CD4-positive, alpha-beta T cell treated with Interferon gamma for 1 hour (primary cell): Measurements from ENCODE around the gene TBX6.

Experiments
- DNase-seq: peaks from one replicate; pipeline ENCODE4 v3.0.0-alpha.2; 2020

Gene TBX6

DNA sequence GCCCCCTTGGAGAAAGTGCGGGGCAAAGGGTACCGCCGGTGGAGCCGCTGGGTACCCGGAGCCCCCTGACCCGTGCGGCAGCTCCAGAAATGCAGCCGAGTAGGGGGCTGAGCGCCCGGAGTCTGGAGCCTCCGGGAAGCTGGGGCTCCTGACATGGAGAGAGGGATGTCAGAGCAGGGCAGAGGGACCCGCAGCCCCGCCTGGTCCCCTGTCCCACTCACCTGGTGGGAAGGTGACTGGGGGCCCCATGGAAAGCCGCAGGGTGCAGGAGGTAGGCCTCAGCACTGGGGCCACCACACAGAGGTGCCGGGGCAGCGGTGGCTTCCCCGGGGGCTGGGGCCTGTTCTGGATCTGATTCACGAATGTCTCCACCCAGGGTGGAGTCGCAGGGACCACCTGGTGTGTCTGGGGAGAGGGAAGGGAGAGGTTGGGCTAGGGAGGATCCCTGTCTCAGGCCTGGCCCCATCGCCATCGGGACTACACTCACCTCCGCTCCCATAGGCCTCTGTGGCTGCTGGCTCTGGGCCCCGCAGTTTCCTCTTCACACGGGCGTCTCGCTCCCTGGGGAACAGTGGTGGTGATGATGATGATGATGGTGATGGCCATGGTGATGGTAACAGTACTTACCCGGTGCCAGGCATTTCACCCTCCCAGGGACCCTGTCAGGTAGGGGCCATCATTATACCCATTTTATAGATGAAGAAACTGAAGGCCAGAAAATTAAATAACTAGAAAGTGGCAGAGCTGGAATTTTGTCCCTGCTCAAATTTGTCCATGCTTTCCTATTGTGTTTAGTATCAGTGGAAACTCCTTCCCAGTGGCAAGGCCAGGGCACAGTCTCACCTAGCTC, 5.2 kb downstream of the TBX6 start:
- no peak for DNase-seq

- no peak for DNase-seq
Measured at GRCh38 chr16:30085820-30086219, 5.9 kb downstream of the TBX6 start.

DNA sequence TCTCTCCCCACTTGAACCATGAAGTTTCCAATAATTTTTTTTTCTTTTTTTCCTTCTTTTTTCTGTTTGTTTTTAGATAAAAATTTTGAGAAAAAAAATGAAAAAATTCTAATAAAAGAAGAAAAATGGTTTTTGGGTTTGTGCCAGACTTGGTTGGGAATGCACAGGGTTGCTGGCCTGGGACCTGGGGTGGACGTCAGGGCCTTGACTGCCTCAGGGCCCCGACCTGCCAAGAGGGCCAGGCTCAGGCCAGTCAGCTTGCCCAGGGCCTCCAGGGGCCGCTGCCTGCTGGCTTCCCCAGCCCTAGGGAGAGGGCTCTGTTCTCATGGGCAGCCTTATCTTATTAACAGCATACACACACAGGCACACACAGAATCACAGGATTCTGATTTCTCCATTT, 6.5 kb downstream of the TBX6 start:
- DNase-seq, result no peak

GRCh38 chr16:30084816-30085159, 6.9 kb downstream of the TBX6 start:
- DNase-seq, result no peak

DNA sequence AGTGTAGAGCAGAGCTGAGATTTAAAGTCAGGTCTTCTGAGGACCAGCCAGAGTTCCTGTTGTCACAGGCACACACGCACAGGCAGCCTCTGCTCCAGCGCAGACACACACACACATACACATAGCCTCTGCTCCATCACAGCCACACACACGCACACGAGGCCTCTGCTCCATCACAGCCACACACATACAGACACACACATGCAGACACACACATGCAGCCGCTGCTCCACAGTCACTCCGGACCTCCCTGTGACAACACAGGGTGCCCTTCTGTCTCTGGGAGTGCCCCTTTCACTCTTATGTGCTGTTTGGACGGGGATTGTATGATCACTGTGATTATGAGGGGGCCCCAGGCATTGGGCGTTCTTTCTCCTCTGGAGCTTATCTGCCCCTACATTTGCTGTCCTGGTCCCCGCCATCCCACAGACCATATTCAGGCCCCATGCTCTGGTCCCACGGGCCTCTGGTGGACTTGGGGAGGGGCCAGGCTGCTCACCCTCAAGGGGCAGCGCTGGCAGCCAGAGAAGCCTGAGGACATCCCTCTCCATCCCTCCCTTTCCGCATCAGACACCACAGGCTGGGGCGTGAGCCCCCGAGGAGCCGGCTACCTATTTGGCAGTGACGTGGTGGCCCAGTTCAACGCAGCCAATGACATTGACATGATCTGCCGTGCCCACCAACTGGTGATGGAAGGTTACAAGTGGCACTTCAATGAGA, 7.5 kb downstream of the TBX6 start:
- DNase-seq, result no peak

GRCh38 chr16:30083216-30084055, 8.3 kb downstream of the TBX6 start:
- DNase-seq, result no peak

GRCh38 chr16:30082545-30083090, 9.1 kb downstream of the TBX6 start:
- DNase-seq, result no peak

DNA sequence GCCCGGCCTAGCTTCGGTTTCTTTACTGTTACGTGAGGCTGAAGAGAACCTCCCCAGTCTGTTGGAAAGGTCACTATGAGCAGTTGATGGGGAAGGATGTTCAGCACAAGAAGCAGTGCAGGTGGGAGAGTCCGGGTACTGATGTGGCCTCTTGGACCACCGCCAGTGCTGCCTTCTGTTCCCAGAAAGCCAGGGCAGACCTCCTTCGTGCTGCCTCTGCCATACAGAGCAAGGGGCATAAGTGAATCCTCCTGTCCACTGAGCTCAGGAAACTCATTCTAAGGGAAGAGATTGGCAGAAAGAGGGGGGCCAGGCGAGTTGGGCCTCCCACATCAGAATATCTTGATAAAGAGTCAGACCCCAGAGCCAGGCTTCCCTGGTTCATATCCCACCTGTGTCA, 12.2 kb downstream of the TBX6 start:
- no peak for DNase-seq

- no peak for DNase-seq
Measured at GRCh38 chr16:30078744-30079143, 13.0 kb downstream of the TBX6 start.

GRCh38 chr16:30077656-30078055, 14.1 kb downstream of the TBX6 start:
- DNase-seq, result no peak

DNA sequence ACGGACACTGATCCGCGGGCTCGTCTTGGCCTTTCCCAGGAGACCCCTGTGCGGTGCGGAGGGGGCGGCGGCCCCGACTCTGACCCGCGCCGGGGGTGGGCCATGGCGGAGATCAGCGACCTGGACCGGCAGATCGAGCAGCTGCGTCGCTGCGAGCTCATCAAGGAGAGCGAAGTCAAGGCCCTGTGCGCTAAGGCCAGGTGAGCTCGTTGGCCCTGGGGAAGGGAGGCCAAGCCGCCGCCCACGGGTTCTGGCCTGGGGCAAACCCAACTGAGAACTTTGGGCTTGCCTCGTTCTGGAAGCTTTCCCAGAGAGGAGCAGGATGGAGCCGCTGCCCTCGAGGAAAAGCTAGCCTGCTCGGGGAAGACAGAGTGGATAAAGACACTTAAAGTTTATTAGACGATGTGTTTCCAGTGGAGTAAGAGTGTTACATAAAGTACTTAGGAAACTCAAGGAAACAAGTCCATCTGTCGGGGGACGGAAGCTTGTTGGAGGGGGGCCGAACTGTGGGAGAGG, 15.4 kb downstream of the TBX6 start:
- no peak for DNase-seq

DNA sequence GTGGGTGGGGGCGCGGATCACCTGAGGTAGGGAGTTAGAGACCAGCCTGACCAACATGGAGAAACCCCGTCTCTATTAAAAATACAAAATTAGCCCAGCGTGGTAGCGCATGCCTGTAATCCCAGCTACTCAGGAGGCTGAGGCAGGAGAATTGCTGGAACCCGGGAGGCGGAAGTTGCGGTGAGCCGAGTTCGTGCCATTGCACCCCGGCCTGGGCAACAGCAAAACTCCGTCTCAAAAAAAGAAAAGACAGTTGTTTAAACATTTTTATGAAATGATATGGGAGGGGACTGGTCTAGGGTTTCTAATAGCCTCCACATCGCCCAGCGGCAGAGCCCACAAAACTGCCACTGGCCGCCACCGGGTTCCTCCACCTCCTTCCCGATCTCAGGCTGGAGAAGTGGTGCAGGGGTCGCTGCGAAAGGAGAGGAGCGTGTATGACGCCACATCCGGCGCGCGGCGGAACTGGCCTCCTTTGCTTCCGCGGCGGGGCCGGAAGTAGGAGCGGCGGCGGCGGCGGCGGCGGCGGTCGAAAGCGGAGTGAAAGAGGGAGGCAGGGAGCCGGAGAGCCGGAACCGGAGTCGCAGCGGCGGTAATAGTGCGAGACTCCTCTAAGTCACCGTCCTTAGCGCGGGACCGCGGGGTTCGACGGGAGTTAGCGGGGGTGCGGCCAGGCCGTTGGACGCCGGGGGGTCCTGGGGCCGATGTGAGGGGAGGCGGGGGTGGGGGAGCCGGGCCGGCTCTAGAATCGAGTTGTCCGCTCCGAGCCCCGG, 16.0 kb downstream of the TBX6 start, which contains the start of gene PPP4C:
Gene PPP4C (plus strand): TSS at position 492 of the 773 bp plus-strand sequence. CDS start 384 bp downstream, outside the sequence.
- peak; percentile 86 for DNase-seq

- DNase-seq, result no peak
Measured at GRCh38 chr16:30070490-30070889, 21.2 kb downstream of the TBX6 start.

- no peak for DNase-seq
Measured at GRCh38 chr16:30069611-30070462, 21.9 kb downstream of the TBX6 start.

DNA sequence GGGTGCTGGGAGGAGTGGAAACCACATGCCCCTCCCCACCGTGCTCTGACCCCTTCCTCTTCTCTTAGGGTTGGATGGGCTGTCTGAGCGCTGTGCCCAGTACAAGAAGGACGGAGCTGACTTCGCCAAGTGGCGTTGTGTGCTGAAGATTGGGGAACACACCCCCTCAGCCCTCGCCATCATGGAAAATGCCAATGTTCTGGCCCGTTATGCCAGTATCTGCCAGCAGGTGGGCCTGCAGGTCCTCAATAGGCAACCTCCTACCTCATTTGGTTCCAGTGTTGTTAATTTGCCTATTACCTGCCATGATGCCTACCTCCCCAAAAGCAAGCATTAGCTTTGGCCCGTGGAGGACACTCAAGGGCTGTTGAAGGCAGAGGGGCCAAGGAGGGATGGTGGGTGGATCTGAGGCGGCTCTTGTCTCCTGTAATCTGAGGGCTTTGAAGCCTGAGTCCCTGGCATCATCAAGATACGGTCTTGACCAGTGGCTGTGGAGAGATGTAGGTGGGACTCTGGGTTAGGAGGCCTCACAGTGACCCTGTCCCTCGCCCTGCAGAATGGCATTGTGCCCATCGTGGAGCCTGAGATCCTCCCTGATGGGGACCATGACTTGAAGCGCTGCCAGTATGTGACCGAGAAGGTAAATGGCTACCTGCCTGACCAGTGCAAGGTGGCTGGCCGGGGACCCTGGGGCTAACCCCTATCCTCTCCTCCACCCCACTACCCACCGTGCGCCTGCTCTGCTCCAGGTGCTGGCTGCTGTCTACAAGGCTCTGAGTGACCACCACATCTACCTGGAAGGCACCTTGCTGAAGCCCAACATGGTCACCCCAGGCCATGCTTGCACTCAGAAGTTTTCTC, 22.7 kb downstream of the TBX6 start:
- DNase-seq, result peak; percentile 54

- no peak for DNase-seq
Measured at GRCh38 chr16:30068333-30068732, 23.4 kb downstream of the TBX6 start.

DNA sequence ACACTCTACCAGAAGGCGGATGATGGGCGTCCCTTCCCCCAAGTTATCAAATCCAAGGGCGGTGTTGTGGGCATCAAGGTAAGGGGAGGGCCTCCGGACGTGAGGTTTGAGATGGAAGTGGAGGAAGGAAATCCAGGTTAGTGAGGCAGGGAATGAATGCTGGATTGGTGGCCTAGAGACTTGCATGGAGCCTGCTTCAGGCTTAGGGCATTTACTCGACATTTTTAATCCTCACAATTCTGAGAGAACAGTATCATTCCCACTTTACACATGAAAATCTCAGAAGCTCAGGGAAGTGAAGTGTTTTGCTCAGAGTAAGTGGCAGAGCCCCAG, 24.2 kb downstream of the TBX6 start:
- DNase-seq, result no peak

DNA sequence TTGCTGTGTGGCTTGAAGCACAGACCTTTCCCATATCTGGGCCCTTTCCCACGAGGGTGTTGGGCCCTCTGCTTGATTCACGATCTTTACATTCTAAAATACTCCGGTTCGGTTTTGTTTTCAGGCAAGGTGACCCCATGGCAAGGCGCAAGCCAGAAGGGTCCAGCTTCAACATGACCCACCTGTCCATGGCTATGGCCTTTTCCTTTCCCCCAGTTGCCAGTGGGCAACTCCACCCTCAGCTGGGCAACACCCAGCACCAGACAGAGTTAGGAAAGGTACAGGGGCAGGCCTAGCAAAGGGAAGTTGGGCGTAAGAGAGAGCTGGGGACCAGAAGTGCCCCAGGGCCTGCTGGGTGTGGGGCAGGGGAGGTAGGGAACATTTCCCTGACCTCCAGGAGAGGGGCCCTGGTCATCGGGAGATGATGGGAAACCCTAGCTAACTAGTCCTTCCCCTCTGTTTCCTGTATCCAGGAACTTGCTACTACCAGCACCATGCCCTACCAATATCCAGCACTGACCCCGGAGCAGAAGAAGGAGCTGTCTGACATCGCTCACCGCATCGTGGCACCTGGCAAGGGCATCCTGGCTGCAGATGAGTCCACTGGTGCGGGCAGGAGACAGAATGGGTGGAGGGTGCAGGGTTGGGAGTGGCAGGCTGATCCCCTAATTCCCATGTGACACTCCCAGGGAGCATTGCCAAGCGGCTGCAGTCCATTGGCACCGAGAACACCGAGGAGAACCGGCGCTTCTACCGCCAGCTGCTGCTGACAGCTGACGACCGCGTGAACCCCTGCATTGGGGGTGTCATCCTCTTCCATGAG, 24.8 kb downstream of the TBX6 start:
- no peak for DNase-seq
